22Rv1 (cell line): Measurements from ENCODE around the gene OR10H1.

ENCODE experiments used
- CTCF ChIP-seq: fragments of 450-650 bp; IDR thresholded peaks from 2 replicates; pipeline ENCODE4 v1.5.1; 2017; ENCODE audit warnings: mild to moderate bottlenecking
- ZFX ChIP-seq: fragments of 450-650 bp; IDR thresholded peaks from 2 replicates; pipeline ENCODE4 v1.6.1; 2017; ENCODE audit warnings: antibody characterized with exemption, borderline replicate concordance

GRCh38 chr19:15787611-15788155, 27.8 kb downstream of the OR10H1 start, which contains the start of gene OR10H5:
- TF ChIP-seq CTCF (no peak), ZFX (no peak)
